ACC112 (cell line): Measurements from ENCODE around the gene SMAD9.

Experiments
- H2AFZ ChIP-seq: fragments of 200-600 bp; sonication (generic); one replicate; pipeline ENCODE4 v1.6.0; 2017; ENCODE audit warnings: antibody characterized with exemption, low read length; ENCODE audit not compliant: unreplicated experiment
- H3K27ac ChIP-seq: fragments of 200-600 bp; sonication (generic); 2 replicates; pipeline ENCODE4 v1.5.1; 2014; ENCODE audit warnings: low read depth, mild to moderate bottlenecking, antibody characterized with exemption, low read length, moderate library complexity
- H3K27me3 ChIP-seq: fragments of 200-600 bp; sonication (generic); 2 replicates; pipeline ENCODE4 v1.6.1; 2014; ENCODE audit warnings: mild to moderate bottlenecking, antibody characterized with exemption, low read length, moderate library complexity, mixed read lengths; ENCODE audit not compliant: insufficient read depth
- H3K36me3 ChIP-seq: fragments of 200-600 bp; sonication (generic); 2 replicates; pipeline ENCODE4 v1.6.1; 2016; ENCODE audit warnings: mild to moderate bottlenecking, antibody characterized with exemption, low read length, moderate library complexity, mixed read lengths; ENCODE audit not compliant: insufficient read depth
- H3K4me1 ChIP-seq: fragments of 200-600 bp; sonication (generic); one replicate; pipeline ENCODE4 v1.6.1; 2016; ENCODE audit warnings: low read length, mixed read lengths; ENCODE audit not compliant: insufficient read depth, unreplicated experiment, control insufficient read depth
- H3K4me3 ChIP-seq: fragments of 200-600 bp; sonication (generic); 2 replicates; pipeline ENCODE4 v1.5.1; 2014; ENCODE audit warnings: mild to moderate bottlenecking, low read depth, low read length
- H3K79me2 ChIP-seq: fragments of 200-600 bp; sonication (generic); one replicate; pipeline ENCODE4 v1.6.0; 2016; ENCODE audit warnings: low read length; ENCODE audit not compliant: control insufficient read depth, unreplicated experiment, insufficient read depth

The SMAD9 gene

DNA sequence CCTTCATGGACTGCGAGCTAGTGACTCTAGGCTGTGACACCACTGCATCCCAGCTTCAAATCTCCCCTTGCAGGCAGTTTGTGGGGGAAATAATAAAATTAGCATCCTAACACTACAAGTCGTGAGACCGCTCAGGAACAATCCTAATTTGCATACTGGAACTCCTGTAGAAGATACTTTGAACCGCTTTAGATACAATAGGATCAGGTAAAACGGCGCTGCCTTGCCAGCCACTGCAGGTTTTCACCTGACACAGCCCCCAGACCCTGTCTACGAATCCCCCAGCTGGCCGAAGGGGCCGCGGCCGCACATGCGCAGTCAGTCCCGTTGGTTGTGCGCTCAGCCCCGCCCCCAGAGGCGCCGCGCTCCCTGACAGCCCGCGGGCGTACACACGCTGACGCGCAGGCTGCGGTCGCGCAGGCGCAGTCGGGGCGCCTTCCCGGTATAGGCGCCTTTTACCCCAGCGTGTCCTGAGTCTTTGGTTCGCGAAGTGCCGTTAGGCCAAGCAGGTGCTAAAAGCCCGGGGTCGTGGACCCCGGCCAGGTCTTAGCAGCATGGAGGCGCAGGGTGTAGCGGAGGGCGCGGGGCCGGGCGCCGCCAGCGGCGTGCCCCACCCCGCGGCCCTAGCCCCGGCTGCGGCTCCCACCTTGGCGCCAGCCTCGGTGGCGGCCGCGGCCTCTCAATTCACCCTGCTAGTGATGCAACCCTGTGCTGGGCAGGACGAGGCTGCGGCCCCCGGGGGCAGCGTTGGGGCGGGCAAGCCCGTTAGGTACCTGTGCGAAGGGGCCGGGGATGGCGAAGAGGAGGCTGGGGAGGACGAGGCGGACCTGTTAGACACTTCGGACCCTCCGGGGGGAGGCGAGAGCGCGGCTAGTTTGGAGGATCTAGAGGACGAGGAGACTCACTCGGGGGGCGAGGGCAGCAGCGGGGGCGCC is 101.0 kb downstream of the SMAD9 start, which contains the start of gene RFXAP:
RFXAP (plus strand) TSS at position 419 of the 935 bp plus-strand sequence; CDS start at position 555, 136 bp downstream.
- Histone ChIP-seq H3K79me2 (peaks cover 30% of the 10 kb centered on the region), H3K4me3 (peak within 1 kb of the TSS; percentile 87), H2AFZ (peak within 1 kb of the TSS; percentile 86), H3K27ac (no peak within 1 kb of the TSS), H3K36me3 (no peaks in the 10 kb centered on the region), H3K4me1 (peaks cover 13% of the 10 kb centered on the region), H3K27me3 (no peaks in the 10 kb centered on the region)

DNA sequence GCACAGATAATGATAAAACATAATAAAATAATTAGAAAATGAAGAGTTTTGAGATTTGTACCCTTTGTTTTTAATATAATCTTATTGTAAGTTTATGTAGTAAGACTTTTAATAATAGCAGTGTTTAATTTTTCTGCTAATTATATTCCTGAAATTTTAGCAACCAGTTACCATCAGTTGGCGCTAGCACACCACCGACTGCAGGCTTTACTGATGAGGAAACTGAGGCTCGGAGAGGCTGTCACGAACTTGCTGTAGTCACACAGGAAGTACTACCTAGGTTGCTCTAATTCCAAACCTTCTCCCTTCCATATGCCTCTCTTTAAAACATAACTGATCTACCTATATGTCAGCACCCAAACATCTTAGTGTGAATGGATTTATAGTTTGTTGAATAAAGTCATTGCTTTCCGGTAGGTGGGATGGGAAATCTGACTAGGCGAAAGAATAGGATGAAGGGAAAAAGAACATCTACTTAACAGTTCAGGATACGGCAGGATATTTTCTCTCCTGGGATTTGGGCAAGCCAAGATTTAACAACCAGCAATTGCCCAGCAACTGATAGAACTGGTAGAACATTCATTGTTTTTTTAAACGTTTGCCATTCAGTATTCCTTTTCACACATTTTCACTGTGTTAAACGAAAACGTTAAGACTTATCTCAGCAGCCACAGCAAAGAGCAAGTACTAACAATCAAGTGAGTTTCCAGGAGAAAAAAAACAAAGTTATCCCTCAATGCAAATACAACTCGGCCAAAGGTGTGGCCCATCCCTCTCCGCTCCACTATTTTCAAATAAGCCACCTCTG is 101.8 kb downstream of the SMAD9 start:
- H3K27ac ChIP-seq, result no peak overlapping the region
- peak overlapping the region; percentile 86 for H2AFZ ChIP-seq
- peaks cover 3% of the 10 kb centered on the region; the same call in 1 of the 2 replicates for H3K27me3 ChIP-seq
- H3K79me2 ChIP-seq, result peaks cover 26% of the 10 kb centered on the region
- no peaks in the 10 kb centered on the region for H3K36me3 ChIP-seq
- peaks cover 13% of the 10 kb centered on the region for H3K4me1 ChIP-seq
- H3K4me3 ChIP-seq, result peak overlapping the region; percentile 87

DNA sequence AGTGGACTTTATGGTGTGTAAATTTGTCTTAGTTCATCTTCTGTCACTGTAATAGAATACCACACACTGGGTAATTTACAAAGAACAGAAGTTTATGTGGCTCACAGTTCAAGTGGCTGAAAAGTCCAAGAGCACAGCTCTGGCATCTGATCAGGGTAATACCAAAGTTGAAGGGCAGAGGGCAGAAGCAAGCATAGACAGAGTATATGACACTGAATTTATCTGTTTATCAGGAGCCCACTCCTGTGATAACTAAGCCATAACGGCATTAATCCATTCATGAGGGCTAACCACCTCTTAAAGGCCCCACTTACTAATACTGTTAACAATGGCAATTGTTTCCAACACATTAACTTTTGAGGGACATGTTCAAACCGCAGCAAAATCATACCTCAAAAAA is 105.0 kb downstream of the SMAD9 start:
- Histone ChIP-seq H3K79me2 (peaks cover 6% of the 10 kb centered on the region), H3K27ac (no peak overlapping the region), H3K4me1 (no peaks in the 10 kb centered on the region), H3K36me3 (no peaks in the 10 kb centered on the region), H3K27me3 (peaks cover 10% of the 10 kb centered on the region), H3K4me3 (no peak overlapping the region), H2AFZ (no peak overlapping the region)

DNA sequence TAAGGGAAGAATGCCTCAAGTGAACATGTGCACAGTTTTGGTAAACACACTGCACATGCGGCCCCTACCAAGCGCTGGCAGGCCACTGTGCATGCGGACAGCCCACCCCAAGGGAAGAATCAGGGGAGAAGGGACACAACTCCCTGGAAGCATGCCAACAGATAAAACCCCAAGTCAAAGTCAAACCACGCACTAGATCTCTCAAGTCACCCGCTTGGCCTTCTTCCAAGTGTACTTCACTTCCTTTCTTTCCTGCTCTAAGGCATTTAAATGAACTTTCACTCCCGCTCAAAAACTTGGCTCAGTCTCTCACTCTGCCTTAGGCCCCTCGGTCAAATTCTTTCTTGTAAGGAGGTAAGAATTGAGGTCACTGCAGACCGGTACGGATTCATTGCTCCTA is 105.6 kb downstream of the SMAD9 start:
- Histone ChIP-seq H3K36me3 (no peaks in the 10 kb centered on the region), H3K4me1 (no peaks in the 10 kb centered on the region), H3K27me3 (peaks cover 15% of the 10 kb centered on the region), H3K4me3 (no peak overlapping the region), H2AFZ (no peak overlapping the region), H3K27ac (no peak overlapping the region), H3K79me2 (no peaks in the 10 kb centered on the region)

DNA sequence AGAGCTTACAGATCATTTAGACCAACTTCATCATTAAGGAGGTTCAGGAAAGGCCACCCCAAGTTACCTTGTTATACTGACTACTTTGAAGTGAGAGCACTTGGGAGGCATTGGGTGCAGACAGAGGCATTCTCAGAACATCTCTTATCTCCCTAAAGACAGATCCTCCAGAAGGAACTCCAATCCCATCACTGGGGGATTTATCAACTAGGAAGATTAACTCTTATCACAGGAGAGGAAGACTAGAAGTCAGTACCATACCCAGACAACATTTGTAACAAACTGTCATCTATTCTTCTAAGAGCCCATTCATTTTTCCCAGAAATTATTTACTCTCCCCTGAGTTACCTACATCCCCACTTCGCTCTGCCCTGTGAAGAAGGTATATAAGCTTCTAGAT is 106.8 kb downstream of the SMAD9 start:
- Histone ChIP-seq H3K4me1 (no peaks in the 10 kb centered on the region), H3K79me2 (no peaks in the 10 kb centered on the region), H3K27ac (no peak overlapping the region), H2AFZ (no peak overlapping the region), H3K4me3 (no peak overlapping the region), H3K27me3 (peaks cover 18% of the 10 kb centered on the region), H3K36me3 (no peaks in the 10 kb centered on the region)

DNA sequence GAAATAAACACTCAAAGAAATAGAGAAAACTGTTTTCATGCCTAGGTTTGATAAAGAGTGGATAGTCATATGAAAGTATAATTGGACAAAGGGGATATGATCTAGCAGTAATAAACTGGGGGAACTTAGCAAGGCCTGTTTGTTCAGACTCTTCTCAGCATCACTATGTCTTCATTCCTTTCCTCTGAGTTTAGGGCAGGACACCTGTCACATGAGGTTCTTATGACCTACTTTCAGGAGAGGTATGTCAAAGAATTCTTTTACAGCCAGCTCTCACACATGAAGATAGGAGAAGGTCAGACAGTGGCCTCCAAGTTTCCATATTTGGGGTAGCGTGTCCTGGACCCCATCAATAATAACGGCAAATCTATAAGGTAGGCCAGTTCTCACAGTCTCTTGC is 112.4 kb downstream of the SMAD9 start:
- H3K27ac ChIP-seq, result no peak overlapping the region
- no peaks in the 10 kb centered on the region for H3K36me3 ChIP-seq
- no peaks in the 10 kb centered on the region for H3K79me2 ChIP-seq
- H3K4me3 ChIP-seq, result no peak overlapping the region
- no peaks in the 10 kb centered on the region for H3K4me1 ChIP-seq
- no peak overlapping the region for H2AFZ ChIP-seq
- H3K27me3 ChIP-seq, result peaks cover 35% of the 10 kb centered on the region

DNA sequence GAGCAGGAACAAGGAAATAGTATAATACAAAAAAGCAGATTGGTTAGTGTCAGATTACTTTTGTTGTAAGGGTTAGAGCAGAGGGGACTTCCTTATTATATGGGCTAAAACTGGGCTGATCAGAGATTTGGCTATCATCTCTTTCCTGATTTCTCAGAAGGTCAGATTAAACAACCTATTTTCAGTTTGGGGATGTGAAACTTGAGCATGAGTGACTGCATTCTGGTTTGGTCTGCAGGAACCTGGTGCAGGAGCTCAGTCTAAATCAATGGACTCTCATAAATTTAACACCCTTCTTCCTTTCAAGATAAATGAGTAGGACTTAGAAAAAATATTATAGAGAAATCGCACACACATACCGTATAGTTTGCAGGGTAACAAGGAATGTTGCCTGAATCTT is 113.9 kb downstream of the SMAD9 start:
- Histone ChIP-seq H3K4me1 (no peaks in the 10 kb centered on the region), H3K79me2 (no peaks in the 10 kb centered on the region), H3K36me3 (no peaks in the 10 kb centered on the region), H3K4me3 (no peak overlapping the region), H2AFZ (no peak overlapping the region), H3K27ac (no peak overlapping the region), H3K27me3 (peaks cover 35% of the 10 kb centered on the region)

DNA sequence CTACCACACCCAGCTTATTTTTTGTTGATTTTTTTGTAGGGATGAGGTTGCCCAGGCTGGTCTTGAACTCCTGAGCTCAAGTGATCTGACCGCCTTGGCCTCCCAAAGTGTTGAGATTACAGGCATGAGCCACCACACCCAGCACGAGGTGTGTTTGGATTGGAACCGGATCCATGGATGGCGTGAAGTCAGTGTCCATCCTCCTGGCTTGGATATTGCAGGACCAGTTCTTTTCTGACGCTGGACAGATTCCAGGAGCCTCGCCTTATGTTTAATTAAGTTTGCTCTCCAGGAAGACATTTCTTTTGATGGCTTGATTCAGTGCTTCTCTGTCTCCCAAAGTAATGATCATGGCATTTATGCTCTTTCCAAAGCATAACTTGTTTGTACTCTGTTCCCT is 115.5 kb downstream of the SMAD9 start:
- H3K79me2 ChIP-seq, result no peaks in the 10 kb centered on the region
- no peak overlapping the region for H3K27ac ChIP-seq
- no peaks in the 10 kb centered on the region for H3K4me1 ChIP-seq
- H3K27me3 ChIP-seq, result peaks cover 27% of the 10 kb centered on the region
- no peak overlapping the region for H3K4me3 ChIP-seq
- no peak overlapping the region for H2AFZ ChIP-seq
- H3K36me3 ChIP-seq, result no peaks in the 10 kb centered on the region

DNA sequence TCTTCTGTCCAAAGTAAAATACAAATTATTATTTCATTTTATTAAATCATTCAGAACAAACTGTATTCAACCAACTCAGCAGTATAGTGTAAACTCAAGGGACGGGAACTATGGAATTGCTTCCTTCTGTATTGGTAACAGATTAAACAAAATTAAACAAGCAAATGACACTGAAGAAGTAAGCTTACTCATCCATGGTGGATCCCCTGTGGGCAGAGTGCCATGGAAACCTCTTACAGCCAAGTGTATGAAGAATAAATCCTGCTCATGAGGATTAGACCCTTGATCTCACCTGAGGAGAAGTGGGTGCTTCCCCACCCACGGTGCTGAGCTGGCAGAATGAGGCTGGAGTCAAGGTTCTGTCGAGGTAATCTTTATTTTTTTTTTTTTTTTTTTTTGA is 119.0 kb downstream of the SMAD9 start:
- Histone ChIP-seq H3K4me1 (no peaks in the 10 kb centered on the region), H3K27ac (no peak overlapping the region), H3K79me2 (no peaks in the 10 kb centered on the region), H3K4me3 (no peak overlapping the region), H2AFZ (no peak overlapping the region), H3K36me3 (no peaks in the 10 kb centered on the region), H3K27me3 (peaks cover 20% of the 10 kb centered on the region)

DNA sequence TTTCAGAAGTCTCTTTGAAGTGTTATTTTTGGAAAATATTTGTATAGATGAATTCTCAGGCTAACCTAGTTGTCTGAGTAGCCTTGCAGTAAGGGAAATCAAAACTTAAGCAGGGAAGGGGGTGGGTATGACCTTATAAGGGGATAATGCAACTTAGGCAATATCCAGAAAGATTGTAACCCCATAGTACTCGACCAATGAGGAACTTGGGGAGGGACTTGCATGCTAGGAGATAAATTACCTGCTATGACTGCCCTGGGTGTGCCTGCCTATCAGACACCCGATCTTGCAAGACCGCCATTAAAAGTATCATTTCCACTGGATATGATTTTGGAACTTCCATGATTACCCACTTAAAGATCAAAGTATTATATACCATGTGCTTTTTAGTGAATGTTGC is 124.0 kb downstream of the SMAD9 start:
- H3K4me3 ChIP-seq, result no peak overlapping the region
- H2AFZ ChIP-seq, result no peak overlapping the region
- no peak overlapping the region for H3K27ac ChIP-seq
- H3K27me3 ChIP-seq, result peaks cover 11% of the 10 kb centered on the region
- H3K4me1 ChIP-seq, result no peaks in the 10 kb centered on the region
- H3K79me2 ChIP-seq, result no peaks in the 10 kb centered on the region
- H3K36me3 ChIP-seq, result no peaks in the 10 kb centered on the region
